Ramos (cell line): Measurements from ENCODE around the gene TMC2.
"Not testable (repeated sequence)": the region's sequence is repeated elsewhere in the genome, so short reads cannot be mapped to it uniquely, and the experiment has no call there.

Experiments used
- in situ Hi-C: fragments of 300-500 bp; cut with MboI; formaldehyde crosslinking; loops from one replicate; pipeline ENCODE4 v1.14.3; 2022; ENCODE audit warnings: low sequenced_read_pairs; ENCODE audit not compliant: unreplicated experiment

TMC2 gene

DNA sequence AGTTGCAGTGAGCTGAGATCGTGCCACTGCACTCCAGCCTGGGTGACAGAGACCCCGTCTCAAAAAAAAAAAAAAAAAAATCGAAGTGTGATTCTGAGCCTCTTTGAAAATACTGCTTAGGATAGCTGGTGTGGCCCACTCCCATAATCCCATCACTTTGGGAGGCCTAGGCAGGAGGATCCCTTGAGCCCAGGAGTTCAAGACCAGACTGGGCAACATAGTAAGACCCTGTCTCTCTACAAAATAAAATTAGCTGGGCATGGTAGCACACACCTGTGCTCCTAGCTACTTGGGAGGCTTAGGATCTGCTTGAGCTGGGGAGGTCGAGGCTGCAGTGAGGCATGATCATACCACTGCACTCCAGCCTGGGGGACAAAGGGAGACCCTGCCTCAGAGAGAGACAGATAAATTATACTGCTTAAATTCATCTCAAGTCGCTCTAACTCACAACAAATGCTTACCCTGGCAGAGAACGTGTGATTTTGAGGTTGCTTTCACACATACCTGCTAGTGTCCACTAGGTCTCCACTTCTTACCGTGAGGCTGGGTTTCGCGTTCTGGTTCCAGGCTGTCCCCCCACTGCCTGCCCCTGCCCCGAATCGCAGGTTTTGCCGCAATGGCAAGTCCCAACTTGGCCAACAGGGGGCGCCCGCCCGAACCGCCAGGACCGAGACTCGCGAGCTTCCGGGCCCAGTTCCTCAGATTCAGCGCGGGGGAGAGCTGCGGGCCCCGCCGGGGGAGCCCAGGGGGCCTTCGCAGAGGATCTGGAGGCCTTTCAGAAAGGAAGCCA lies 12.3 kb upstream of the TMC2 start:
- in situ Hi-C loops: no loop called here

- in situ Hi-C loops: no loop called here
Measured at GRCh38 chr20:2524709-2525506, 11.5 kb upstream of the TMC2 start.

- in situ Hi-C loops: not testable (repeated sequence)
Measured at GRCh38 chr20:2526218-2526583, 10.2 kb upstream of the TMC2 start.

GRCh38 chr20:2527762-2528161 lies 8.6 kb upstream of the TMC2 start:
- in situ Hi-C loops: no loop called here

GRCh38 chr20:2528671-2529271 lies 7.6 kb upstream of the TMC2 start:
- in situ Hi-C loops: no loop called here

- in situ Hi-C loops: no loop called here
Measured at GRCh38 chr20:2533118-2533517, 3.3 kb upstream of the TMC2 start.

DNA sequence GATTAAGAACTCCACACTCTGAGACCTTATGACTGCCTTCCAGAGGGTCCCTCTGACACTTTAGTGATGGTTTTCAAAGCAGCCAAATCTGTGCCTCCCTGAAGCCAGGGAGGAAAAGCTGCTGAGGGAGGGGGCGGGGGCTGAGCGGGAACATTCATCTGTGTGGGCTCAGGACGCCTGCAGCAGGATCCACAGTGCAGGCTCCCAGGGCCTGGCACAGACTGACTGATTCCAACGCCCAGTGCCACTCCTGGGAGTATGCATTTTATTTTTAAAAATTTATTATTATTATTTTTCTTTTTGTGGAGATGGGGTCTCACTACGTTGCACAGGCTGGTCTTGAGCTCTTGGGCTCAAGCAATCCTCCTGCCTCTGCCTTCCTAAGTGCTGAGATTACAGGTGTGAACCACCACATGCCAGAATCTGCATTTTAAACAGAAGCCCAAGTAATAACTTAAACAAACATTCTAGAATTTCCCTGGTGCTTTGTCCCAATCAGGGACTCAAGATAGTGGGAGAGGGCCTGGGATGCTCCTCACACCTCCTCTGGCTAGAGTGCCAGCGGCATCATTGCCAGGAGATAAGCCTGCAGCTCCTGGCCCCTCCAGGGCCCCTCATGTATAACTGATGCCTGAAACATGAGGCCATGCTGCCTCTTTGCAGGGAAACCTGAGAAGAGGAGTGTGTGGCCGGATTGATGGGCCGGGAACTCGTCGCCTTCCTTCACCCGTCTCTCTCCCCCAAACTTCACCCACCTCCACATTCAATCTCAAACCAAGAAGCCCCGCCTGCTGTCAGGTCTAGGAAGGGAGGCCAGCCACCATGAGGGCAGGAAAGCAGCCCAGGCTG lies 438 bp upstream of the TMC2 start:
- in situ Hi-C loops: no loop called here

GRCh38 chr20:2537101-2537500 lies 728 bp downstream of the TMC2 start:
- in situ Hi-C loops: no loop called here

GRCh38 chr20:2538356-2538755 lies 2.0 kb downstream of the TMC2 start:
- in situ Hi-C loops: no loop called here

- in situ Hi-C loops: no loop called here
Measured at GRCh38 chr20:2538931-2539720, 2.8 kb downstream of the TMC2 start.

DNA sequence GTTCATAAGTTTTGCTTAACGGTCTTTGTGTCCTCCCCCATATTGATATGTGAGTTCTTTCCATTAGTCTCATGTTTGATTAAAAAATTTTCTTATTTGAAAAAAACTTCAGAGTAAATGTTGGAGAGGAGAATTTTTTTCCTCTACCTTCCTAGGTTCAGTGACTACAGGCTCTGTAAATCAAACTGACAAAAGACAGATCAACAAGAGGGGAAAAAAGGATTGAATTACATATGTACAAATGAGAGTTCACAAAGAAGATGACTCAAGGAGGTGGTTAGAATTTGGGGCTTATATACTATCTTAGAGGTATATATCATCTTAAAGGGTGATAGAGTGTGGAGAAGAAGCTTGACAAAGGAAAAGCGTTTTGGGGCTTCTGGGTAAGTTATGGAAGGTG lies 5.6 kb downstream of the TMC2 start:
- in situ Hi-C loops: no loop called here

GRCh38 chr20:2542361-2542760 lies 6.0 kb downstream of the TMC2 start:
- in situ Hi-C loops: no loop called here

DNA sequence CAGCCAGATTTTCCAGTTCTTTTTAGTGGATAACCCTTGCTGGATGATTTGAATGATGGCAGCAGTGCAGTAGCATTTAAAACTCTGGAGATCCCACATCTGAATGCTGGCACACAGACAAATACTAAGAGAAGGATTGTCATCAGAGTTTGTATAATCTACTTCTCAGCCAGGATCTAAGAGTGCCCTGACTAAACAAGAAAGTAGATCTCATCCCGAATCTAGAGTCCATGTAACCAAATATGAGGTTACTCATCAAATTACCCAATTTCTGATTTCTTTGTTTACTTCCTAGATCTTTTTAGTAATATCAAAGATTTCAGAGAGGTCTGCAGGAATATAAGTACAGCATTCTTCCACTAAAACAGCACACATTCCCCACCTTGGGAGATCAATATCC lies 7.8 kb downstream of the TMC2 start:
- in situ Hi-C loops: no loop called here

GRCh38 chr20:2545594-2545993 lies 9.2 kb downstream of the TMC2 start:
- in situ Hi-C loops: no loop called here

GRCh38 chr20:2557873-2558580 lies 21.7 kb downstream of the TMC2 start:
- in situ Hi-C loops: no loop called here

DNA sequence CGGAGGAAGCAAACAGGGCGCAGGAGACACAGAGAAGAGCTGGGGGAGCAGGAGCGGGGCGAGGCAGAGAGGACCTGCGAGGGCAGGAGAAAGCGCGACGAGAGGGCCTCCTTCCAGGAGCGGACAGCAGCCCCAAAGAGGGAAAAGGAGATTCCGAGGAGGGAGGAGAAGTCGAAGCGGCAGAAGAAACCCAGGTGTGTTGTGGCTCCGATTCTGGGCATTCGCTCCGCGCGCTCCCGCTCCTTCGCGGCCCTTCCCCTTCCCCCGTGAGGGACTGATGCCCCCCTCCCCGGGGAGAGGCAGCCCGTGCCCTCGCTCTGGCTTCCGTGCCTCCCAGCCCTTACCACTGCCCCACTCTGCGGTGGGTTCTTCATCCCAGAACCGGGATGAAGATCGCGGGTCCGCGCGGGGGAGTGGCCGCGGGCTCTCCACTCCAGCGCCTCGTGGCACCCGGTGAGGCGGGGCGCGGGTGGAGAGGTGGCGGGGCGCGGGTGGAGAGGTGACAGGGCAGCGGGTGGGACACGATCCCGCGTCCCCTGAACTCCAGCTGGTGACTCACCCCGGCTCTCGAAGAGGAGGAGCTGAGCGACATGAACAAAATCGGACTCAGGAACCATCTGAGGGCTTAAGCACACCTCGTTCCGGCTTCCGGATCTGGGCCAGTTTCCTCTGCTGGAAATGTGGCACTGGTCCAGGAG lies 22.4 kb downstream of the TMC2 start:
- in situ Hi-C loops: no loop called here

- in situ Hi-C loops: no loop called here
Measured at GRCh38 chr20:2559279-2559626, 22.9 kb downstream of the TMC2 start.

DNA sequence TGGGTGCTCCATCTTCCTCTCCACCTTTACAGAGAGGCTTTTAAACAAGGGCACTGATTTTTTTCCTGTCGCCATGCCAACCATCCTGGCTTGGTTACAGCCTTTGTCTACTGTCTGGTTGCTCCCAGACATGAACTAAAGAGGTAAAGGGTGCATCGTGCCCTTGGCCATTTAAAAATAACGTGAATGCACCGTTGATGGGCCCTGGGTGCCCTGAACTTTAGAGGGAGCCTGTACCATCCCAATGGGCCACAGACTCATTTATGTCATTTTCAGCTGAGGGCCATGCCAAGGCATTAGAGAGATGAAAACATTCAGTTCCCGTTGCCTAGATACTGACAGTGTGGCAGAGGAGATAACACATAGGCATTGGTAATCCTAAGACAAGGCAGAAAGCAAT lies 23.3 kb downstream of the TMC2 start:
- in situ Hi-C loops: no loop called here

DNA sequence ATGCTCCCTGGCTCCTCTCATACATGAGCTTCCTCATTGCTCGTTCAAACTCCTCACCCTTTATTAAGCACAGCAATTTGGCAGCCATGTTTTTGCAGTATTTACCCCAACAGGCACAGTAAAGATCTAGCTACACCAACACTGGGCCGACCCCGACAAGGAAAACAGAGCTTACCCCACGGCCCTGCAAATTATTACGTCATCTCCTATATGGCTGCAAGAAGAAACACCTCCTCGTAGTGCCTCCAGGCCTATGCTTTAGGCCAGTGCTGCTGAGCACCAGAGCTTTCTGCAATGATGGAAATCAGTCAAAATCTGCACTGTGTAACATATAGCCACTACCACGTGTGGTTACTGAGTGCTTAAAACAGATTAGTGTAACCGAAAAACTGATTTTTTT lies 26.7 kb downstream of the TMC2 start:
- in situ Hi-C loops: no loop called here
